ENCODE results near the gene IL19.

Gene IL19

GRCh38 chr1:206866062-206866461, 95.5 kb downstream of the IL19 start:
- no peak for DNase-seq

GRCh38 chr1:206867239-206867638, 96.7 kb downstream of the IL19 start:
- no peak for DNase-seq

- DNase-seq, result no peak
Observed at GRCh38 chr1:206867716-206868115, 97.1 kb downstream of the IL19 start.

- DNase-seq, result no peak
Observed at GRCh38 chr1:206868264-206868663, 97.7 kb downstream of the IL19 start.

- DNase-seq, result no peak
Observed at GRCh38 chr1:206872139-206872538, 101.6 kb downstream of the IL19 start.

GRCh38 chr1:206873603-206874188, 103.1 kb downstream of the IL19 start:
- DNase-seq, result no peak

- no peak for DNase-seq
Observed at GRCh38 chr1:206875752-206876377, 105.3 kb downstream of the IL19 start.

GRCh38 chr1:206878456-206878855, 107.9 kb downstream of the IL19 start:
- no peak for DNase-seq

- DNase-seq, result no peak
Observed at GRCh38 chr1:206880314-206880713, 109.7 kb downstream of the IL19 start.

GRCh38 chr1:206882555-206882954, 112.0 kb downstream of the IL19 start:
- DNase-seq, result no peak

- DNase-seq, result no peak
Observed at GRCh38 chr1:206883160-206883559, 112.6 kb downstream of the IL19 start.

- no peak for DNase-seq
Observed at GRCh38 chr1:206883876-206884275, 113.3 kb downstream of the IL19 start.

GRCh38 chr1:206885341-206886060, 114.9 kb downstream of the IL19 start:
- no peak for DNase-seq

- no peak for DNase-seq
Observed at GRCh38 chr1:206886831-206887230, 116.3 kb downstream of the IL19 start.

GRCh38 chr1:206887701-206888100, 117.1 kb downstream of the IL19 start:
- DNase-seq, result no peak

GRCh38 chr1:206890125-206891060, 119.8 kb downstream of the IL19 start:
- peak; percentile 16 for DNase-seq

GRCh38 chr1:206891412-206891811, 120.8 kb downstream of the IL19 start:
- no peak for DNase-seq
